PC-9 (cell line): ENCODE measurements around the gene FOXP1.

ENCODE experiments used
- EZH2 ChIP-seq: fragments of 200-600 bp; sonication (generic); IDR thresholded peaks from 2 replicates; pipeline ENCODE4 v1.8.0; 2017; ENCODE audit warnings: antibody characterized with exemption, low read depth
- TF ChIP-seq, protein P1 (sequence below): fragments of 200-600 bp; sonication (generic); conservative IDR thresholded peaks from 2 replicates; pipeline ENCODE4 v1.6.1; 2017; ENCODE audit warnings: mixed run types, antibody characterized with exemption, mild to moderate bottlenecking, moderate library complexity

DNA sequence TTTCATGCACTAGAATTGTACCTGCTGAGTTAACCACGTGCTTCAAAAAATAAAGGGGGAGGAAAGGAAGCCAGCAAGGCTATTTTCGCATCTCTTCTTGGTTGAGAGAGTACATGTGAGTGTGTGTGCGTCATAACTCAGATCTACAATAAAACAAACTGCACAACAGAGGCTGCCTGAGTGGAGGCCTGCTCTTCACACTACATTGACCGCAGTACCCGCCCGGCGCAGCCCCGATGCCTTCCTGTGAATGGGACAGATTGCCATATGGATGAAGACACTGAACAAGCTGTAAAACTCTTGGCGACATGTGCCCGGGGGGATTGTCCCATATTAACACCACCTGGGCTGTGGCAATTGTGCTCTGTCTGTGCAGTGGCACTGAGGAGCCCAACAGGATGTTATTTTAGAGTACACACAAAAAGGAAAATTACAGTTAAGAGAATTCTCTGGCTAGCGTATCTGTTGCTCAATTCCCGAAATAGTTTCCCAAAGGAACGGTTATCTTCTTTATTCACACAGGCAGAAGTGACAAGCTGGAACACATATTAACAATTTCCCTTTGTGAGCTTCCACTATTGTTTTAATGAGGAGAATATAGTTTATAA, 551.5 kb downstream of the FOXP1 start:
- TF ChIP-seq, protein P1, sequence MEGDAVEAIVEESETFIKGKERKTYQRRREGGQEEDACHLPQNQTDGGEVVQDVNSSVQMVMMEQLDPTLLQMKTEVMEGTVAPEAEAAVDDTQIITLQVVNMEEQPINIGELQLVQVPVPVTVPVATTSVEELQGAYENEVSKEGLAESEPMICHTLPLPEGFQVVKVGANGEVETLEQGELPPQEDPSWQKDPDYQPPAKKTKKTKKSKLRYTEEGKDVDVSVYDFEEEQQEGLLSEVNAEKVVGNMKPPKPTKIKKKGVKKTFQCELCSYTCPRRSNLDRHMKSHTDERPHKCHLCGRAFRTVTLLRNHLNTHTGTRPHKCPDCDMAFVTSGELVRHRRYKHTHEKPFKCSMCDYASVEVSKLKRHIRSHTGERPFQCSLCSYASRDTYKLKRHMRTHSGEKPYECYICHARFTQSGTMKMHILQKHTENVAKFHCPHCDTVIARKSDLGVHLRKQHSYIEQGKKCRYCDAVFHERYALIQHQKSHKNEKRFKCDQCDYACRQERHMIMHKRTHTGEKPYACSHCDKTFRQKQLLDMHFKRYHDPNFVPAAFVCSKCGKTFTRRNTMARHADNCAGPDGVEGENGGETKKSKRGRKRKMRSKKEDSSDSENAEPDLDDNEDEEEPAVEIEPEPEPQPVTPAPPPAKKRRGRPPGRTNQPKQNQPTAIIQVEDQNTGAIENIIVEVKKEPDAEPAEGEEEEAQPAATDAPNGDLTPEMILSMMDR, result no peak
- no peak for TF ChIP-seq EZH2
